ENCODE data around the gene LPO. TPM values are rescaled to one million over a fixed set of nuclear protein-coding genes. Genes with fewer than 3 reads are reported as not detected.

The LPO gene
- total and polyA plus RNA-seq, 4 donors, result 0.17 to 0.83 (median 0.50) TPM

GRCh38 chr17:58275417-58275816, 37.0 kb downstream of the LPO start:
- no peak overlapping the region for H3K27ac ChIP-seq (ENCODE audit: low read depth, low read length)
- WGBS (ENCODE audit: insufficient coverage), result 87% methylated on average over 10 of the region's 10 CpGs
- peaks cover 8% of the 10 kb centered on the region for H3K27me3 ChIP-seq (ENCODE audit: control insufficient read depth, insufficient read depth, low read length)
- no peak for DNase-seq (ENCODE audit: low read depth in 4 of 6, low spot score in 6 of 6)
- no peaks in the 10 kb centered on the region for H3K36me3 ChIP-seq (ENCODE audit: control insufficient read depth, insufficient read depth, low read length)
- H3K9me3 ChIP-seq (ENCODE audit: control insufficient read depth, insufficient read depth, low read length), result no peaks in the 10 kb centered on the region
- H3K4me3 ChIP-seq (ENCODE audit: low read depth, low read length), result no peak overlapping the region
- peaks cover 23% of the 10 kb centered on the region for H3K4me1 ChIP-seq (ENCODE audit: control insufficient read depth, insufficient read depth, low read length)

GRCh38 chr17:58276423-58276822, 38.0 kb downstream of the LPO start:
- Histone ChIP-seq H3K4me3 (ENCODE audit: low read depth, low read length) (no peak overlapping the region), H3K9me3 (ENCODE audit: control insufficient read depth, insufficient read depth, low read length) (no peaks in the 10 kb centered on the region), H3K36me3 (ENCODE audit: control insufficient read depth, insufficient read depth, low read length) (no peaks in the 10 kb centered on the region), H3K27ac (ENCODE audit: low read depth, low read length) (no peak overlapping the region), H3K4me1 (ENCODE audit: control insufficient read depth, insufficient read depth, low read length) (peaks cover 23% of the 10 kb centered on the region), H3K27me3 (ENCODE audit: control insufficient read depth, insufficient read depth, low read length) (peaks cover 11% of the 10 kb centered on the region)
- 67% methylated on average over 2 of the region's 2 CpGs for WGBS (ENCODE audit: insufficient coverage)
- DNase-seq (ENCODE audit: low read depth in 4 of 6, low spot score in 6 of 6), result no peak

- Histone ChIP-seq H3K9me3 (ENCODE audit: control insufficient read depth, insufficient read depth, low read length) (no peaks in the 10 kb centered on the region), H3K27me3 (ENCODE audit: control insufficient read depth, insufficient read depth, low read length) (peaks cover 11% of the 10 kb centered on the region), H3K27ac (ENCODE audit: low read depth, low read length) (no peak overlapping the region), H3K4me3 (ENCODE audit: low read depth, low read length) (no peak overlapping the region), H3K36me3 (ENCODE audit: control insufficient read depth, insufficient read depth, low read length) (no peaks in the 10 kb centered on the region), H3K4me1 (ENCODE audit: control insufficient read depth, insufficient read depth, low read length) (peaks cover 23% of the 10 kb centered on the region)
- 80% methylated on average over 2 of the region's 5 CpGs for WGBS (ENCODE audit: insufficient coverage)
- peak in 2 of 6 donors; percentile 20 to 77 for DNase-seq (ENCODE audit: low read depth in 4 of 6, low spot score in 6 of 6)
Measured at GRCh38 chr17:58277107-58277801, 38.9 kb downstream of the LPO start.

- peaks cover 23% of the 10 kb centered on the region for H3K4me1 ChIP-seq (ENCODE audit: control insufficient read depth, insufficient read depth, low read length)
- H3K4me3 ChIP-seq (ENCODE audit: low read depth, low read length), result no peak overlapping the region
- H3K36me3 ChIP-seq (ENCODE audit: control insufficient read depth, insufficient read depth, low read length), result no peaks in the 10 kb centered on the region
- DNase-seq (ENCODE audit: low read depth in 4 of 6, low spot score in 6 of 6), result no peak
- peaks cover 11% of the 10 kb centered on the region for H3K27me3 ChIP-seq (ENCODE audit: control insufficient read depth, insufficient read depth, low read length)
- H3K9me3 ChIP-seq (ENCODE audit: control insufficient read depth, insufficient read depth, low read length), result no peaks in the 10 kb centered on the region
- no peak overlapping the region for H3K27ac ChIP-seq (ENCODE audit: low read depth, low read length)
- 85% methylated on average over 31 of the region's 36 CpGs for WGBS (ENCODE audit: insufficient coverage)
Measured at GRCh38 chr17:58277802-58278595, 39.6 kb downstream of the LPO start.

GRCh38 chr17:58278661-58279015, 40.3 kb downstream of the LPO start:
- peak in 1 of 6 donors; percentile 17 for DNase-seq (ENCODE audit: low read depth in 4 of 6, low spot score in 6 of 6)
- H3K4me1 ChIP-seq (ENCODE audit: control insufficient read depth, insufficient read depth, low read length), result peaks cover 23% of the 10 kb centered on the region
- H3K4me3 ChIP-seq (ENCODE audit: low read depth, low read length), result no peak overlapping the region
- no peak overlapping the region for H3K27ac ChIP-seq (ENCODE audit: low read depth, low read length)
- no peaks in the 10 kb centered on the region for H3K36me3 ChIP-seq (ENCODE audit: control insufficient read depth, insufficient read depth, low read length)
- H3K9me3 ChIP-seq (ENCODE audit: control insufficient read depth, insufficient read depth, low read length), result no peaks in the 10 kb centered on the region
- WGBS (ENCODE audit: insufficient coverage), result 41% methylated on average over 5 of the region's 5 CpGs
- peaks cover 11% of the 10 kb centered on the region for H3K27me3 ChIP-seq (ENCODE audit: control insufficient read depth, insufficient read depth, low read length)

GRCh38 chr17:58279016-58279711, 40.8 kb downstream of the LPO start:
- no peaks in the 10 kb centered on the region for H3K9me3 ChIP-seq (ENCODE audit: control insufficient read depth, insufficient read depth, low read length)
- H3K27ac ChIP-seq (ENCODE audit: low read depth, low read length), result no peak overlapping the region
- H3K4me1 ChIP-seq (ENCODE audit: control insufficient read depth, insufficient read depth, low read length), result peaks cover 23% of the 10 kb centered on the region
- WGBS (ENCODE audit: insufficient coverage), result 13% methylated on average over 59 of the region's 60 CpGs
- H3K36me3 ChIP-seq (ENCODE audit: control insufficient read depth, insufficient read depth, low read length), result no peaks in the 10 kb centered on the region
- DNase-seq (ENCODE audit: low read depth in 4 of 6, low spot score in 6 of 6), result peak in 2 of 6 donors; percentile 28 to 66
- no peak overlapping the region for H3K4me3 ChIP-seq (ENCODE audit: low read depth, low read length)
- H3K27me3 ChIP-seq (ENCODE audit: control insufficient read depth, insufficient read depth, low read length), result peaks cover 11% of the 10 kb centered on the region

- H3K27me3 ChIP-seq (ENCODE audit: control insufficient read depth, insufficient read depth, low read length), result peaks cover 11% of the 10 kb centered on the region
- no peak overlapping the region for H3K27ac ChIP-seq (ENCODE audit: low read depth, low read length)
Measured at GRCh38 chr17:58279736-58280479, 41.5 kb downstream of the LPO start.

GRCh38 chr17:58280480-58281217, 42.3 kb downstream of the LPO start, which contains the start of gene MPO:
Gene MPO, minus strand, starts transcription at chr17:58280935. Its CDS starts 177 bp downstream, at chr17:58280758.
- DNase-seq (ENCODE audit: low read depth in 4 of 6, low spot score in 6 of 6), result no peak
- WGBS (ENCODE audit: insufficient coverage), result 75% methylated on average over 1 of the region's 5 CpGs
- no peak within 1 kb of the TSS for H3K4me3 ChIP-seq (ENCODE audit: low read depth, low read length)
- no peaks in the 10 kb centered on the region for H3K9me3 ChIP-seq (ENCODE audit: control insufficient read depth, insufficient read depth, low read length)
- peaks cover 11% of the 10 kb centered on the region for H3K27me3 ChIP-seq (ENCODE audit: control insufficient read depth, insufficient read depth, low read length)
- no peak within 1 kb of the TSS for H3K27ac ChIP-seq (ENCODE audit: low read depth, low read length)
- no peaks in the 10 kb centered on the region for H3K36me3 ChIP-seq (ENCODE audit: control insufficient read depth, insufficient read depth, low read length)
- peaks cover 23% of the 10 kb centered on the region for H3K4me1 ChIP-seq (ENCODE audit: control insufficient read depth, insufficient read depth, low read length)

More at GRCh38 chr17:58279736-58280479, 41.5 kb downstream of the LPO start:
- Histone ChIP-seq H3K4me1 (ENCODE audit: control insufficient read depth, insufficient read depth, low read length) (peaks cover 23% of the 10 kb centered on the region), H3K4me3 (ENCODE audit: low read depth, low read length) (no peak overlapping the region), H3K36me3 (ENCODE audit: control insufficient read depth, insufficient read depth, low read length) (no peaks in the 10 kb centered on the region), H3K9me3 (ENCODE audit: control insufficient read depth, insufficient read depth, low read length) (no peaks in the 10 kb centered on the region)
- WGBS (ENCODE audit: insufficient coverage), result 84% methylated on average over 16 of the region's 16 CpGs
- no peak for DNase-seq (ENCODE audit: low read depth in 4 of 6, low spot score in 6 of 6)
